CD1c-positive myeloid dendritic cell (primary cell): ENCODE data around the gene TRIML2.
"Not testable (repeated sequence)": the region's sequence is repeated elsewhere in the genome, so short reads cannot be mapped to it uniquely, and the experiment has no call there.

Source experiments
- DNase-seq: peaks from one replicate; pipeline ENCODE4 v3.0.0-alpha.2; 2016; ENCODE audit errors: extremely low spot score

TRIML2 gene

GRCh38 chr4:188107931-188108843 is 1.2 kb downstream of the TRIML2 start:
- no peak for DNase-seq

- no peak for DNase-seq
Measured at GRCh38 chr4:188106454-188106853, 2.9 kb downstream of the TRIML2 start.

- DNase-seq = no peak
Measured at GRCh38 chr4:188092824-188093223, 16.6 kb downstream of the TRIML2 start.

- DNase-seq = no peak
Measured at GRCh38 chr4:188086858-188087257, 22.5 kb downstream of the TRIML2 start.

GRCh38 chr4:188082796-188083195 is 26.6 kb downstream of the TRIML2 start:
- DNase-seq = no peak

- no peak for DNase-seq
Measured at GRCh38 chr4:188078116-188078515, 31.3 kb downstream of the TRIML2 start.

GRCh38 chr4:188076169-188076568 is 33.2 kb downstream of the TRIML2 start:
- DNase-seq = no peak

GRCh38 chr4:188061083-188061482 is 48.3 kb downstream of the TRIML2 start:
- DNase-seq = no peak

- no peak for DNase-seq
Measured at GRCh38 chr4:188053302-188053701, 56.1 kb downstream of the TRIML2 start.

GRCh38 chr4:188046657-188047056 is 62.7 kb downstream of the TRIML2 start:
- no peak for DNase-seq

- not testable (repeated sequence) for DNase-seq
Measured at GRCh38 chr4:188045461-188045860, 63.9 kb downstream of the TRIML2 start.

- DNase-seq = no peak
Measured at GRCh38 chr4:188043154-188043553, 66.2 kb downstream of the TRIML2 start.

- DNase-seq = no peak
Measured at GRCh38 chr4:188042191-188042590, 67.2 kb downstream of the TRIML2 start.

- no peak for DNase-seq
Measured at GRCh38 chr4:188041721-188042120, 67.7 kb downstream of the TRIML2 start.
